Activated B cell treated with CpG ODN at 0.5 μM for 24 hours (primary cell): ENCODE results near the gene CORIN. TPM values are rescaled to one million over a fixed set of nuclear protein-coding genes. Genes with fewer than 3 reads are reported as not detected.

ENCODE experiments used
- ATAC-seq: fragments of 200-7000 bp; cut with Tn5 transposase; one replicate; pipeline ENCODE4 v1.10.0; 2021; ENCODE audit warnings: low read depth, mild to moderate bottlenecking, moderate library complexity
- CTCF ChIA-PET: fragments of 350-600 bp; sonication (Branson Sonifier 250); formaldehyde crosslinking; loops from one replicate; lab custom pipeline; 2021; ENCODE audit warnings: antibody characterized with exemption; lab: Charles Lee
- POLR2A ChIA-PET: fragments of 350-600 bp; sonication (Branson Sonifier 250); formaldehyde crosslinking; loops from one replicate; lab custom pipeline; 2021; ENCODE audit warnings: antibody characterized with exemption; lab: Charles Lee
- DNase-seq: peaks from one replicate; pipeline ENCODE4 v3.0.0; 2022
- H3K27ac Mint-ChIP-seq: one replicate; pipeline ENCODE4 v1.8.0; 2020; ENCODE audit warnings: mixed read lengths
- H3K27me3 Mint-ChIP-seq: one replicate; pipeline ENCODE4 v1.8.0; 2021; ENCODE audit warnings: mixed read lengths
- H3K36me3 Mint-ChIP-seq: one replicate; pipeline ENCODE4 v1.8.0; 2021; ENCODE audit warnings: low read depth, mixed read lengths
- H3K4me1 Mint-ChIP-seq: one replicate; pipeline ENCODE4 v1.8.0; 2021; ENCODE audit warnings: mixed read lengths
- H3K4me3 Mint-ChIP-seq: one replicate; pipeline ENCODE4 v1.8.0; 2020; ENCODE audit warnings: mild to moderate bottlenecking, mixed read lengths
- H3K9me3 Mint-ChIP-seq: one replicate; pipeline ENCODE4 v1.8.0; 2020; ENCODE audit warnings: mixed read lengths
- intact Hi-C: fragments of 100-400 bp; cut with micrococcal nuclease; formaldehyde crosslinking; loops from one replicate; pipeline ENCODE4 v1.15.1; 2024
- total RNA-seq: library from RNA; stranded (reverse); gene quantifications from 2 replicates; pipeline ENCODE4 v1.2.3, GENCODE V29; 2022
- TF ChIP-seq, protein P1 (sequence below): fragments of 200-600 bp; IDR thresholded peaks from one replicate; pipeline ENCODE4 v1.8.0; 2022; ENCODE audit warnings: antibody characterized with exemption, mild to moderate bottlenecking

The CORIN gene
- total RNA-seq, 1 donor from 2014 or later, result not detected

GRCh38 chr4:47873877-47874541 lies 36.1 kb upstream of the CORIN start:
- Mint-ChIP-seq H3K4me1 (no peaks in the 10 kb centered on the region), H3K9me3 (peaks cover 4% of the 10 kb centered on the region), H3K27me3 (no peaks in the 10 kb centered on the region), H3K4me3 (no peak overlapping the region), H3K27ac (no peak overlapping the region), H3K36me3 (peaks cover 75% of the 10 kb centered on the region)
- intact Hi-C loops, result no loop called here
- CTCF ChIA-PET, result no interaction called here
- TF ChIP-seq, protein P1, sequence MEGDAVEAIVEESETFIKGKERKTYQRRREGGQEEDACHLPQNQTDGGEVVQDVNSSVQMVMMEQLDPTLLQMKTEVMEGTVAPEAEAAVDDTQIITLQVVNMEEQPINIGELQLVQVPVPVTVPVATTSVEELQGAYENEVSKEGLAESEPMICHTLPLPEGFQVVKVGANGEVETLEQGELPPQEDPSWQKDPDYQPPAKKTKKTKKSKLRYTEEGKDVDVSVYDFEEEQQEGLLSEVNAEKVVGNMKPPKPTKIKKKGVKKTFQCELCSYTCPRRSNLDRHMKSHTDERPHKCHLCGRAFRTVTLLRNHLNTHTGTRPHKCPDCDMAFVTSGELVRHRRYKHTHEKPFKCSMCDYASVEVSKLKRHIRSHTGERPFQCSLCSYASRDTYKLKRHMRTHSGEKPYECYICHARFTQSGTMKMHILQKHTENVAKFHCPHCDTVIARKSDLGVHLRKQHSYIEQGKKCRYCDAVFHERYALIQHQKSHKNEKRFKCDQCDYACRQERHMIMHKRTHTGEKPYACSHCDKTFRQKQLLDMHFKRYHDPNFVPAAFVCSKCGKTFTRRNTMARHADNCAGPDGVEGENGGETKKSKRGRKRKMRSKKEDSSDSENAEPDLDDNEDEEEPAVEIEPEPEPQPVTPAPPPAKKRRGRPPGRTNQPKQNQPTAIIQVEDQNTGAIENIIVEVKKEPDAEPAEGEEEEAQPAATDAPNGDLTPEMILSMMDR, result no peak
- no peak for DNase-seq
- no peak for ATAC-seq
- POLR2A ChIA-PET, result no interaction called here

- Mint-ChIP-seq H3K9me3 (no peaks in the 10 kb centered on the region), H3K36me3 (peaks cover 33% of the 10 kb centered on the region), H3K27me3 (no peaks in the 10 kb centered on the region), H3K4me3 (no peak overlapping the region), H3K4me1 (no peaks in the 10 kb centered on the region), H3K27ac (no peak overlapping the region)
- ATAC-seq, result no peak
- ChIA-PET CTCF (no interaction called here), POLR2A (no interaction called here)
- intact Hi-C loops, result no loop called here
- TF ChIP-seq, protein P1, result no peak
- DNase-seq, result no peak
These were observed 25.6 kb upstream of the CORIN start for GRCh38 chr4:47863486-47863885.

- peaks cover 25% of the 10 kb centered on the region for H3K36me3 Mint-ChIP-seq
- intact Hi-C loops, result no loop called here
- no peaks in the 10 kb centered on the region for H3K9me3 Mint-ChIP-seq
- H3K27me3 Mint-ChIP-seq, result no peaks in the 10 kb centered on the region
- no peak for DNase-seq
- ChIA-PET POLR2A (no interaction called here), CTCF (no interaction called here)
- TF ChIP-seq, protein P1, result no peak
- H3K27ac Mint-ChIP-seq, result no peak overlapping the region
- H3K4me3 Mint-ChIP-seq, result no peak overlapping the region
- peaks cover 3% of the 10 kb centered on the region for H3K4me1 Mint-ChIP-seq
- no peak for ATAC-seq
These were observed 24.4 kb upstream of the CORIN start for GRCh38 chr4:47862297-47862696.

- Mint-ChIP-seq H3K4me1 (peaks cover 3% of the 10 kb centered on the region), H3K4me3 (no peak overlapping the region), H3K27me3 (no peaks in the 10 kb centered on the region), H3K36me3 (peaks cover 9% of the 10 kb centered on the region), H3K27ac (no peak overlapping the region), H3K9me3 (no peaks in the 10 kb centered on the region)
- ATAC-seq (no peak), DNase-seq (no peak)
- intact Hi-C loops, result no loop called here
- POLR2A ChIA-PET, result no interaction called here
- TF ChIP-seq, protein P1, result no peak
- CTCF ChIA-PET, result no interaction called here
These were observed 22.4 kb upstream of the CORIN start for GRCh38 chr4:47860305-47860704.

- CTCF ChIA-PET, result no interaction called here
- Mint-ChIP-seq H3K27ac (no peak overlapping the region), H3K27me3 (no peaks in the 10 kb centered on the region), H3K4me1 (peaks cover 3% of the 10 kb centered on the region), H3K4me3 (no peak overlapping the region), H3K9me3 (no peaks in the 10 kb centered on the region), H3K36me3 (peaks cover 17% of the 10 kb centered on the region)
- ATAC-seq, result no peak
- intact Hi-C loops, result no loop called here
- TF ChIP-seq, protein P1, result no peak
- DNase-seq, result no peak
- POLR2A ChIA-PET, result no interaction called here
These were observed 20.1 kb upstream of the CORIN start for GRCh38 chr4:47858006-47858405.
